A673 (cell line): ENCODE measurements around the gene LRBA.

Source experiments
- EZH2 ChIP-seq: fragments of 200-600 bp; sonication (generic); IDR thresholded peaks from 2 replicates; pipeline ENCODE4 v1.6.1; 2017; ENCODE audit warnings: borderline replicate concordance, low read depth, mild to moderate bottlenecking, mixed read lengths, antibody characterized with exemption, low read length; ENCODE audit not compliant: poor library complexity, severe bottlenecking
- TF ChIP-seq, protein P1 (sequence below): fragments of 300-800, 200-600 bp; sonication (generic); conservative IDR thresholded peaks from 2 replicates; pipeline ENCODE4 v1.5.1; 2017; ENCODE audit warnings: low read depth, mild to moderate bottlenecking, antibody characterized with exemption, low read length, moderate library complexity, mixed read lengths

DNA sequence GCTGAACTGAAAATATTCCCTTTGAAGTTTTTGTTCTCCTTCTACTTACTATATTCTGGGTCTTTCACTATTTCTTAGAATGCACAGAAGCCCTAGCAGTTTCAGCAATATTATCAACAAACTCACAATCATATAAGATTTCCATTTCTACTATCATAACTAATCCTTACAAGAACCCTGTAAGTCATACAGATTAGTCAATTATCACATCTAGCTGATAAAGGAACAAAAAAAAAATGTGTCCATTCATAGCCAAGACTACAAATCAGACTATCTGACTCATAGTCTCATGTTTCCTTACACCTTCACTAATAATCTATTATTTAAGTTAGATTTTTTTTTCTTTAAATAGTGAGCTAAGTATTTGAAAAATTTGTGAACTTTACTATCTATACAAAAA lies 72.5 kb downstream of the LRBA start:
- TF ChIP-seq, protein P1, sequence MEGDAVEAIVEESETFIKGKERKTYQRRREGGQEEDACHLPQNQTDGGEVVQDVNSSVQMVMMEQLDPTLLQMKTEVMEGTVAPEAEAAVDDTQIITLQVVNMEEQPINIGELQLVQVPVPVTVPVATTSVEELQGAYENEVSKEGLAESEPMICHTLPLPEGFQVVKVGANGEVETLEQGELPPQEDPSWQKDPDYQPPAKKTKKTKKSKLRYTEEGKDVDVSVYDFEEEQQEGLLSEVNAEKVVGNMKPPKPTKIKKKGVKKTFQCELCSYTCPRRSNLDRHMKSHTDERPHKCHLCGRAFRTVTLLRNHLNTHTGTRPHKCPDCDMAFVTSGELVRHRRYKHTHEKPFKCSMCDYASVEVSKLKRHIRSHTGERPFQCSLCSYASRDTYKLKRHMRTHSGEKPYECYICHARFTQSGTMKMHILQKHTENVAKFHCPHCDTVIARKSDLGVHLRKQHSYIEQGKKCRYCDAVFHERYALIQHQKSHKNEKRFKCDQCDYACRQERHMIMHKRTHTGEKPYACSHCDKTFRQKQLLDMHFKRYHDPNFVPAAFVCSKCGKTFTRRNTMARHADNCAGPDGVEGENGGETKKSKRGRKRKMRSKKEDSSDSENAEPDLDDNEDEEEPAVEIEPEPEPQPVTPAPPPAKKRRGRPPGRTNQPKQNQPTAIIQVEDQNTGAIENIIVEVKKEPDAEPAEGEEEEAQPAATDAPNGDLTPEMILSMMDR, result no peak
- no peak for TF ChIP-seq EZH2
